ENCODE results near the gene C1QTNF12. TPM values are rescaled to one million over a fixed set of nuclear protein-coding genes. Genes with fewer than 3 reads are reported as not detected.

C1QTNF12 gene
- total and polyA plus RNA-seq, 2 experiments from 2014 or later: 2.1 to 3.1 TPM

DNA sequence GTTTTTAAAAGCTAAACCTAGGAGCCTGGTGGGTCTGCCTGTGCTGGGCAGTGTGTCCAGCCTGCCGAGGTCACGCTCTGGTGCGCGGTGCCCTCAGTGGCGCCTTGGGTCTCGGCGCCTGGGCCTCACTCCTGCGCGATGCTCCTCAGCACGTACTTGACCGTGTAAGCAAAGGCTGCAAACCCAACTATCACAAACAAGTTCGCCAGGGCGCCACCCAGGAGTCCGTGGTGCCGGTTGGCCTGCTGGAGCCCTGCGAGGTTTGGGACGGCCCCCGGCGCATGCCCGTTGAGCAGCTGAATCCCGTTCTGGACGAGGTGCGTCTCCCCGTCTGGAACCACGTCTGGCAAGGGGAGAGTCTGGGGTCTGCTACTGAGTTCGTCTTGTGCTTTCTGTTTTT, 8.6 kb upstream of the C1QTNF12 start:
- H3K4me2 ChIP-seq (ENCODE audit: unreplicated experiment): no peak overlapping the region
- no peaks in the 10 kb centered on the region for H4K20me1 ChIP-seq (ENCODE audit: insufficient read depth)
- H3K4me3 ChIP-seq: no peak overlapping the region
- H3K4me1 ChIP-seq (ENCODE audit: insufficient read depth): no peaks in the 10 kb centered on the region
- H3K9me3 ChIP-seq (ENCODE audit: low read depth): no peaks in the 10 kb centered on the region
- 95 to 96% methylated on average over 25 to 26 of the region's 26 CpGs for WGBS, 2 experiments (ENCODE audit: low coverage in 1 of 2, low lambda C conversion rate in 2 of 2, missing lambda C conversion rate in 2 of 2)
- no peaks in the 10 kb centered on the region for H3K27me3 ChIP-seq (replicated peaks; ENCODE audit: insufficient read depth)
- peaks cover 37% of the 10 kb centered on the region for H3K79me2 ChIP-seq (ENCODE audit: insufficient read depth)
- H3F3A ChIP-seq (ENCODE audit: insufficient read depth): no peaks in the 10 kb centered on the region; the same call in 1 of the 2 replicates
- DNase-seq: no peak
- H3K9me2 ChIP-seq (ENCODE audit: insufficient read depth): no peaks in the 10 kb centered on the region
- TF ChIP-seq EZH2 (IDR thresholded peaks at IDR 0.05; ENCODE audit: insufficient read depth, poor library complexity, severe bottlenecking) (no peak), EZH2phosphoT487 (IDR thresholded peaks at IDR 0.05; ENCODE audit: insufficient read depth, low read depth) (no peak)
- H3K27ac ChIP-seq: no peak overlapping the region
- H2AFZ ChIP-seq: no peak overlapping the region
- no peak overlapping the region for H3K9ac ChIP-seq
- peaks cover 3% of the 10 kb centered on the region; the same call in 1 of the 2 replicates for H3K36me3 ChIP-seq (ENCODE audit: low read depth)
- in situ Hi-C loops (cut with MboI): no loop called here

DNA sequence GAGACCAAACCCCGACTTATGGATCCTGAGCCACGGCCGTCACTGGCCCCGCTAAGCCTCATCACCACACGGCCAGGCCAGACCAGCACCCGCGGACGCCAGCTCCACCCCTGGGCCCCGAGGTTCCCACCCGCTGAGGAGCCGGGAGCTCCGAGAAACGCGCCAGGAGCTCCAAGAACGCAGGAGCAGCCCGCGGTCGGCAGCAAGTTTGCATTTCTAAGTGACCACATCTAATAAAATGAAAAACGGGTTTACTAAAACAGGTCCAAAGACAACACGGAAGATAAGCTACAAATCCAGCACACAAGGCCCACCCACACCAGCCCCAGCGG, 8.1 kb upstream of the C1QTNF12 start:
- Histone ChIP-seq H3K9ac (no peak overlapping the region), H3K4me1 (ENCODE audit: insufficient read depth) (no peaks in the 10 kb centered on the region), H2AFZ (no peak overlapping the region), H3F3A (ENCODE audit: insufficient read depth) (no peaks in the 10 kb centered on the region; the same call in 1 of the 2 replicates), H3K36me3 (ENCODE audit: low read depth) (peaks cover 3% of the 10 kb centered on the region; the same call in 1 of the 2 replicates), H3K27ac (no peak overlapping the region), H3K79me2 (ENCODE audit: insufficient read depth) (peaks cover 33% of the 10 kb centered on the region), H3K4me2 (ENCODE audit: unreplicated experiment) (no peak overlapping the region), H3K9me3 (ENCODE audit: low read depth) (no peaks in the 10 kb centered on the region), H3K27me3 (replicated peaks; ENCODE audit: insufficient read depth) (no peaks in the 10 kb centered on the region), H3K9me2 (ENCODE audit: insufficient read depth) (no peaks in the 10 kb centered on the region), H3K4me3 (no peak overlapping the region), H4K20me1 (ENCODE audit: insufficient read depth) (no peaks in the 10 kb centered on the region)
- no peak for DNase-seq
- TF ChIP-seq EZH2 (IDR thresholded peaks at IDR 0.05; ENCODE audit: insufficient read depth, poor library complexity, severe bottlenecking) (no peak), EZH2phosphoT487 (IDR thresholded peaks at IDR 0.05; ENCODE audit: insufficient read depth, low read depth) (no peak)
- 87 to 88% methylated on average over 20 to 21 of the region's 21 CpGs for WGBS, 2 experiments (ENCODE audit: low coverage in 1 of 2, low lambda C conversion rate in 2 of 2, missing lambda C conversion rate in 2 of 2)
- in situ Hi-C loops (cut with MboI): no loop called here

DNA sequence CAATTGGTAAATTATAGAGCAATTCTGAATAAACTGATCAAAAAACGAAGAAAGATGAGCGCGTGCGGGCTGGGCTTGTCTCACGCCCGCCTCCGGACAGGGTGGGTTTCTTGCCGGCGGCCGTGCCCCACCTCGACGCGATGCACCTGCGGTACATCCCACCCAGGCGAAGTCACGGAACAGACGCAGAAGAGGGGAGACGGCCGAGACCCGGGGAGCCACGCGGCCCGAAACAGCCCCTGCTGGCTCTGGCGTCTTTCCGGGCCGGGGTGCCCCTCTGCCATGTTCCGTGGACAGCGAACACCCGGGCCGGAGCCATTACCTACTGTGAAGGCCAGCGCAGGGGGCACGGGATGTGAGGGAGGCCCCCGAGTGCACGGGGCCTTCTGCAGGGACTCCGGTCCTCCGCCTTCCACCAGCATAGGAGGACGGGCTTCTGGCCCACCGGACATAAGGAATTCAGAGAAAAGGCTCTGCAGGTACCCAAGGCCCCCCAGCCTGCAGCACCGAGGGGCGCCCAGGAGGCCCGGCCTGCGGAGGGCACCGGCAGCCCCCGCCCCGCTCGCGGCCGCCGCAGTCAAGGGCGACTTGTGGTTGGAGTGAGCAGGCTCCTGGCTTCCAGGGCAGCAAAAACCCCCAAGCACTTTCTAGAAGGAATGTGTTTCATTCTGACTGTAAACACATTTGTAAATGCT, 7.6 kb upstream of the C1QTNF12 start:
- Histone ChIP-seq H3F3A (ENCODE audit: insufficient read depth) (no peaks in the 10 kb centered on the region; the same call in 1 of the 2 replicates), H2AFZ (no peak overlapping the region), H3K9me2 (ENCODE audit: insufficient read depth) (no peaks in the 10 kb centered on the region), H3K4me1 (ENCODE audit: insufficient read depth) (no peaks in the 10 kb centered on the region), H3K4me2 (ENCODE audit: unreplicated experiment) (no peak overlapping the region), H3K36me3 (ENCODE audit: low read depth) (peaks cover 3% of the 10 kb centered on the region; the same call in 1 of the 2 replicates), H3K4me3 (no peak overlapping the region), H4K20me1 (ENCODE audit: insufficient read depth) (no peaks in the 10 kb centered on the region), H3K27me3 (replicated peaks; ENCODE audit: insufficient read depth) (no peaks in the 10 kb centered on the region), H3K27ac (no peak overlapping the region), H3K9me3 (ENCODE audit: low read depth) (no peaks in the 10 kb centered on the region), H3K9ac (no peak overlapping the region), H3K79me2 (ENCODE audit: insufficient read depth) (peaks cover 28% of the 10 kb centered on the region)
- 96 to 97% methylated on average over 44 to 50 of the region's 50 CpGs for WGBS, 2 experiments (ENCODE audit: low coverage in 1 of 2, low lambda C conversion rate in 2 of 2, missing lambda C conversion rate in 2 of 2)
- no peak for TF ChIP-seq EZH2 (IDR thresholded peaks at IDR 0.05; ENCODE audit: insufficient read depth, poor library complexity, severe bottlenecking)
- TF ChIP-seq EZH2phosphoT487 (IDR thresholded peaks at IDR 0.05; ENCODE audit: insufficient read depth, low read depth): no peak
- in situ Hi-C loops (cut with MboI): no loop called here
- no peak for DNase-seq

DNA sequence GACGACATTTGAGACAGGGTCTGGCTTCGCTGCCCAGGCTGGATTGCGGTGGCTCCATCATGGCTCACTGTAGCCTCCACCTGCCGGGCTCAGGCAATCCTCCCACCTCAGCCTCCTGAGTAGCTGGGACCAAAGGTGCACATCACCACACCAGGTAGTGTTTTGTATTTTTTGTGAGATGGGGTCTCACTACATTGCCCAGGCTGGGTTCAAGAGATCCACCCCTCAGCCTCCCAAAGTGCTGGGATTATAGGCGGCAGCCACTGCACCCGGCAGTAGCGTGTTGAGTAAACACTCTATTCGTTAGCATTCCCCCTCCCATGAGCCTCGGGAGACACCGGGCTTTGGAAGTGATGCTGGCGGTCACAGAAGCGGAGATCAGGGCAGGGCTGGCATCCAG, 6.8 kb upstream of the C1QTNF12 start:
- Histone ChIP-seq H3K4me1 (ENCODE audit: insufficient read depth) (no peaks in the 10 kb centered on the region), H2AFZ (no peak overlapping the region), H3K9me2 (ENCODE audit: insufficient read depth) (no peaks in the 10 kb centered on the region), H3F3A (ENCODE audit: insufficient read depth) (no peaks in the 10 kb centered on the region; the same call in 1 of the 2 replicates), H3K4me2 (ENCODE audit: unreplicated experiment) (no peak overlapping the region), H3K27ac (no peak overlapping the region), H4K20me1 (ENCODE audit: insufficient read depth) (no peaks in the 10 kb centered on the region), H3K9me3 (ENCODE audit: low read depth) (no peaks in the 10 kb centered on the region), H3K4me3 (no peak overlapping the region), H3K27me3 (replicated peaks; ENCODE audit: insufficient read depth) (no peaks in the 10 kb centered on the region), H3K36me3 (ENCODE audit: low read depth) (peaks cover 3% of the 10 kb centered on the region; the same call in 1 of the 2 replicates), H3K9ac (no peak overlapping the region), H3K79me2 (ENCODE audit: insufficient read depth) (peaks cover 19% of the 10 kb centered on the region)
- no peak for DNase-seq
- 80% methylated on average over 12 of the region's 12 CpGs for WGBS, 2 experiments (ENCODE audit: low coverage in 1 of 2, low lambda C conversion rate in 2 of 2, missing lambda C conversion rate in 2 of 2)
- TF ChIP-seq EZH2 (IDR thresholded peaks at IDR 0.05; ENCODE audit: insufficient read depth, poor library complexity, severe bottlenecking) (no peak), EZH2phosphoT487 (IDR thresholded peaks at IDR 0.05; ENCODE audit: insufficient read depth, low read depth) (no peak)
- in situ Hi-C loops (cut with MboI): no loop called here

Measured in GM23248 (cell line).